Lung (tissue), 16 donors: ENCODE measurements around the gene MAP9. TPM values are rescaled to one million over a fixed set of nuclear protein-coding genes. Genes with fewer than 3 reads are reported as not detected.
"Not testable (repeated sequence)": the region's sequence is repeated elsewhere in the genome, so short reads cannot be mapped to it uniquely, and the experiment has no call there.

ENCODE experiments used
- ATAC-seq: fragments of 200-7000 bp; cut with Tn5 transposase; one replicate; pipeline ENCODE4 v1.9.1; 2020; ENCODE audit warnings: moderate number of reproducible peaks; ENCODE audit not compliant: insufficient read depth, low FRiP score
- DNase-seq, 3 donors: peaks; one replicate each; pipeline ENCODE4 v3.0.0-alpha.2; 2013 to 2017
- H3K27ac ChIP-seq, 2 donors: one replicate each; pipeline ENCODE4 v1.5.1; 2013; ENCODE audit warnings: mild to moderate bottlenecking in 2 of 2, moderate library complexity in 2 of 2, control low read depth in 1 of 2, inconsistent platforms in 1 of 2, low read depth in 1 of 2, low read length in 1 of 2
- H3K27me3 ChIP-seq, 3 donors: one replicate each; pipeline ENCODE4 v1.5.1; 2013; ENCODE audit warnings: low read length in 2 of 3; ENCODE audit not compliant: control insufficient read depth in 3 of 3, insufficient read depth in 3 of 3
- H3K36me3 ChIP-seq, 4 donors: one replicate each; pipeline ENCODE4 v1.5.1; 2013; ENCODE audit warnings: low read length in 4 of 4, mild to moderate bottlenecking in 1 of 4, moderate library complexity in 1 of 4; ENCODE audit not compliant: control insufficient read depth in 4 of 4, insufficient read depth in 4 of 4
- H3K4me1 ChIP-seq, 5 donors: one replicate each; pipeline ENCODE4 v1.5.1; 2013; ENCODE audit warnings: low read length in 5 of 5, mild to moderate bottlenecking in 2 of 5, moderate library complexity in 1 of 5; ENCODE audit not compliant: control insufficient read depth in 5 of 5, insufficient read depth in 5 of 5
- H3K4me3 ChIP-seq: one replicate; pipeline ENCODE4 v1.5.1; 2013; ENCODE audit warnings: mild to moderate bottlenecking, control low read depth, moderate library complexity
- H3K9ac ChIP-seq, 2 donors: one replicate each; pipeline ENCODE4 v1.5.1; 2013; ENCODE audit warnings: low read length in 2 of 2, control low read depth in 1 of 2; ENCODE audit not compliant: insufficient read depth in 1 of 2
- H3K9me3 ChIP-seq, 4 donors: one replicate each; pipeline ENCODE4 v1.5.1; 2013; ENCODE audit warnings: low read length in 3 of 4, mild to moderate bottlenecking in 1 of 4, moderate library complexity in 1 of 4; ENCODE audit not compliant: control insufficient read depth in 4 of 4, insufficient read depth in 3 of 4
- WGBS, 2 donors: extraction: QIAGEN DNeasy Blood & Tissue Kit; methylation state at CpG; one replicate each; pipeline ENCODE4 v1.1.7; 2013; 5-methylcytosine and 5-hydroxymethylcytosine counted together
- long read RNA-seq, 5 donors: transcript quantifications; one replicate each; lab custom pipeline, GENCODE V29; 2026
- polyA plus RNA-seq, 2 donors: library from polyadenylated mRNA; stranded (reverse); fragments of 200-250 nt; gene quantifications; one replicate each; pipeline ENCODE4 v1.2.1, GENCODE V29; 2013
- total RNA-seq, 2 donors: library from RNA; depleted of rRNA in 1 of 2; stranded (reverse); fragments of >200 nt in 1 of 2; gene quantifications; one replicate each; pipeline ENCODE4 v1.2.1, GENCODE V29; 2014 to 2021
- TF ChIP-seq, protein P1 (sequence below): IDR thresholded peaks from 2 replicates; pipeline ENCODE4 v1.5.1; 2012; ENCODE audit warnings: mild to moderate bottlenecking; ENCODE audit errors: control extremely low read depth, extremely low read depth
- donor health status: control.
- donor health status: control.
- donor health status: Bipolar disorder and iron deficiency.
- donor health status: healthy.
- donor health status: DM: yes; HTN: yes; CAD: no.

Gene MAP9
- 10 to 100 TPM; 16.9 to 31.5 TPM for total RNA-seq
- polyA plus RNA-seq = 1 to 10 TPM; 5.1 to 6.8 TPM
- long read RNA-seq, donor 1, partial matches to known transcripts = 0 of 3 reads
- long read RNA-seq, donor 1, other reads (novel, unspliced or antisense) = 0 of 3 reads
- long read RNA-seq, donor 2 = 0 reads
- long read RNA-seq, donor 3, partial matches to known transcripts = 0 of 3 reads
- long read RNA-seq, donor 3, other reads (novel, unspliced or antisense) = 0 of 3 reads
- long read RNA-seq, donor 4, partial matches to known transcripts = 0 of 1 reads
- long read RNA-seq, donor 4, other reads (novel, unspliced or antisense) = 0 of 1 reads
- long read RNA-seq, donor 5, transcript MAP9-206 (4 exons, 728 nt) = major isoform, 6 of 7 reads
- long read RNA-seq, donor 5, partial matches to known transcripts = 0 of 7 reads
- long read RNA-seq, donor 5, other reads (novel, unspliced or antisense) = 0 of 7 reads

DNA sequence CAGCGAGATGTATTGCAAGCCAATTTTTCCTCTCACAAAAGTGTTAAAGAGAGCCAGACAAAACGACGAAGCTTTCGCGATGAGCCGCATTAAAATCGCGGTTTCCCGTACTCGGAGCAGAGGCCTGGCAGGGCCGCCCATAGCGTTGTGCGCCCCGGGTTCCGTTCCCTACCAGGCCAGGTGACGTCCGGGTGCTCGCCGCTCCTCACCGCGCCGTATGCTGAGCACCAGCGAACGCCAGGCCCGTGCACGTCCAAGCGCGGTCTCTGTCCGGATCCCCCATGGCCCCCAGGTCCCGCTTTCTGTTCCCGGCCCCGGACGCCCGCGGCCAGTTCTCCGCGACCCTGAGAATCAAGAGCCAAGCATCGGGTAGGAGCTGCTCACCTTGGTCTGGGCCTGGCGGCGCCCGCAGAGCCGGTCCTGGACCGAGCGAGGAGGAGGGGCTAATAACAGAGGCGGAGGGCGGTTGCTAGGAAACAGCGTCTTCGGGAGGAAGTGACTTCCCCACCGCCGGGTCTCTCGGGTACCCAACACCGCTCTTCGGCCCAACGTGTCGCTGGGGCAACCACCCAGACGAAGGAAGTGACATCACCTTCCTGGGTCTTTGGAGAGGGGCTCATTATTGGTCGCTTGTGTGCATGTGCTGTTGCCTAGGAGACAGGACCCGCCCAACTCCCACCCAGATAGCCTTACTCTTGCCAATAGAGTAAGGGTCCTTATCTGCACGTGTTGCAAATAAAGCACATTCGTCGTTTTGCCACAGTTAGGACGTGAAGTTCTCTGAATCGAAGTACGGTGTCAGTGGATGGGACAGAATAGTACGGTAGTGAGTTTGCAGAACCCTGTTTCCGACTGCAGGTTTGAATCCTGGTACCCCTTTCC, at the start of gene MAP9:
TSS of gene MAP9 (minus strand) at position 579 of the 882 bp plus-strand sequence. CDS start 1,115 bp downstream, outside the sequence.
- DNase-seq = peak; percentile 95 to 97 (median 97)
- Histone ChIP-seq H3K27me3 (no peaks in the 10 kb centered on the region), H3K4me1 (peaks cover 0 to 9% (median 0%) of the 10 kb centered on the region in 5 donors), H3K36me3 (peaks cover 0 to 4% (median 2%) of the 10 kb centered on the region in 4 donors), H3K27ac (peak within 1 kb of the TSS; percentile 2 to 80), H3K9ac (peak within 1 kb of the TSS; percentile 59 to 60), H3K4me3 (peak within 1 kb of the TSS; percentile 54), H3K9me3 (no peaks in the 10 kb centered on the region)
- WGBS, 2 donors = 5 to 6% methylated on average over 66 of the region's 66 CpGs
- ATAC-seq = peak; percentile 93
- TF ChIP-seq, protein P1, sequence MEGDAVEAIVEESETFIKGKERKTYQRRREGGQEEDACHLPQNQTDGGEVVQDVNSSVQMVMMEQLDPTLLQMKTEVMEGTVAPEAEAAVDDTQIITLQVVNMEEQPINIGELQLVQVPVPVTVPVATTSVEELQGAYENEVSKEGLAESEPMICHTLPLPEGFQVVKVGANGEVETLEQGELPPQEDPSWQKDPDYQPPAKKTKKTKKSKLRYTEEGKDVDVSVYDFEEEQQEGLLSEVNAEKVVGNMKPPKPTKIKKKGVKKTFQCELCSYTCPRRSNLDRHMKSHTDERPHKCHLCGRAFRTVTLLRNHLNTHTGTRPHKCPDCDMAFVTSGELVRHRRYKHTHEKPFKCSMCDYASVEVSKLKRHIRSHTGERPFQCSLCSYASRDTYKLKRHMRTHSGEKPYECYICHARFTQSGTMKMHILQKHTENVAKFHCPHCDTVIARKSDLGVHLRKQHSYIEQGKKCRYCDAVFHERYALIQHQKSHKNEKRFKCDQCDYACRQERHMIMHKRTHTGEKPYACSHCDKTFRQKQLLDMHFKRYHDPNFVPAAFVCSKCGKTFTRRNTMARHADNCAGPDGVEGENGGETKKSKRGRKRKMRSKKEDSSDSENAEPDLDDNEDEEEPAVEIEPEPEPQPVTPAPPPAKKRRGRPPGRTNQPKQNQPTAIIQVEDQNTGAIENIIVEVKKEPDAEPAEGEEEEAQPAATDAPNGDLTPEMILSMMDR = no peak

DNA sequence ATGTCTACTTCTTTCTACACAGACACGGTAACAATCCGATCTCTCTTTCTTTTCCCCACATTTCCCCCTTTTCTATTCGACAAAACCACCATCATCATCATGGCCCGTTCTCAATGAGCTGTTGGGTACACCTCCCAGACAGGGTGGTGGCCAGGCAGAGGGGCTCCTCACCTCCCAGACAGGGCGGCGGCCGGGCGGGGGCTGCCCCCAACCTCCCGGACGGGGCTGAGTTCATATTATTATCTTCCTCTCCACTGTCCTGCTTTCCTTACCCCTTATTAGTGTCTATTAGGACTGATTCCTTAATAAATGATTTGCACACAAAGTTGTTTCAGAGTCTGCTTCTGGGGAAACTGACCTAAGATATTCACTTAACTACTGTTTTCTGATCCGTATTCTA, 48.0 kb upstream of the MAP9 start:
- ATAC-seq, DNase-seq, H3K9me3 ChIP-seq, H3K27ac ChIP-seq, H3K4me1 ChIP-seq, H3K9ac ChIP-seq, H3K27me3 ChIP-seq, H3K36me3 ChIP-seq, H3K4me3 ChIP-seq: not testable (repeated sequence)
- WGBS, 2 donors = 92 to 94% methylated on average over 10 to 11 of the region's 11 CpGs

DNA sequence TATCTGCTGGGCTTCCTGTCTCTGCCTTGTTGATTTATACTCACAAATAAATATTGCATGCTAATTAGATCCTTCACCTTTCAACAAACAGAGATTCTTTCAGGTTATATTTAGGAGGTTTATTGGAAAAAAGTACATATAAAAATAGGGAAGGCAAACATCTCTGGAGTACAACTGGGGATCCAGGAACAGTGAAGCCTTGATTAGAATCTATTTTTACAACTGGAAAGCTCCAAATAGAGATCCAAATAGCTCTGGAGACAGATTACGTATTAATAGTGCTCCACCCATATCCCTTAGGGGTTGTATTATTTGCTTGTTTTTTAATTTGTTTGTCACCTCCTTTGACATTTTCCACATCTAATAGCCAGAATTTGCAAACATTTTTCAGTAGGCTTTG, 46.9 kb upstream of the MAP9 start:
- no peaks in the 10 kb centered on the region for H3K36me3 ChIP-seq
- peaks cover 0 to 4% (median 0%) of the 10 kb centered on the region in 5 donors for H3K4me1 ChIP-seq
- H3K4me3 ChIP-seq = no peak overlapping the region
- H3K9ac ChIP-seq = no peak overlapping the region
- no peaks in the 10 kb centered on the region for H3K27me3 ChIP-seq
- 80 to 89% methylated on average over 1 of the region's 1 CpG for WGBS, 2 donors
- no peak for ATAC-seq
- H3K27ac ChIP-seq = no peak overlapping the region
- TF ChIP-seq, protein P1 = no peak
- no peak for DNase-seq
- peaks cover 0 to 5% (median 3%) of the 10 kb centered on the region in 4 donors for H3K9me3 ChIP-seq

DNA sequence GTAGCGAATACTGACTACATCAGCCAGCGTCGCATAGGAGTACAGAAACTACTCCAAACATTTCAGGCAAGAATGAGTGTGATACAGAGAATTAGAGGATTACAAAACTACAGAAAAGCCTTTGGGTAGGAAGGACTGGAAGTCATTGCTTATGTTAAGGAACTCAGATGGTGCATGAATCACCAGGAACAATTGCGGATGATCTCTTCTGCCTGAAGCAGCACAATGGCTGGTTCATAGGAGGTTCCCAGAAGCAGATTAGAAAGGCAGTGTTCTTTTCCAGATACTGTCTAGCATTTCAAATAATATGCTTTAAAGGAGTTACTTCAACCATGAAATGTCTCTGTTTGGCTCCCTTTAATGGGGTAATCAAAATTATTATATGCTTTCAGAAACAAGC, 42.5 kb upstream of the MAP9 start:
- WGBS, 2 donors = 92 to 94% methylated on average over 4 of the region's 4 CpGs
- ATAC-seq = no peak
- TF ChIP-seq, protein P1 = no peak

More for the DNA sequence above, 42.5 kb upstream of the MAP9 start:
- no peak overlapping the region for H3K9ac ChIP-seq
- no peaks in the 10 kb centered on the region for H3K36me3 ChIP-seq
- H3K27me3 ChIP-seq = no peaks in the 10 kb centered on the region
- no peak overlapping the region for H3K27ac ChIP-seq
- H3K4me3 ChIP-seq = no peak overlapping the region
- no peaks in the 10 kb centered on the region for H3K9me3 ChIP-seq
- DNase-seq = no peak
- no peaks in the 10 kb centered on the region for H3K4me1 ChIP-seq
